HCT116 (cell line): Measurements from ENCODE around the gene SOCS7. TPM values are rescaled to one million over a fixed set of nuclear protein-coding genes. Genes with fewer than 3 reads are reported as not detected.

Source experiments
- ATAC-seq: fragments of 200-7000 bp; cut with Tn5 transposase; 2 replicates; pipeline ENCODE4 v1.9.1; 2020; ENCODE audit warnings: mild to moderate bottlenecking, moderate library complexity
- BruUV-seq: library from RNA; stranded (reverse); fragments of 400-500 nt; replicated peaks from 2 replicates; lab custom pipeline; 2021; lab: Mats Ljungman, UMichigan
- CTCF ChIA-PET: fragments of 300-600 bp; sonication (Branson Sonifier 250); formaldehyde crosslinking; loops from one replicate; lab custom pipeline; 2021; ENCODE audit warnings: antibody characterized with exemption; lab: Charles Lee
- POLR2A ChIA-PET: fragments of 300-600, 350-600 bp; sonication (Branson Sonifier 250); formaldehyde crosslinking; loops from one replicate; lab custom pipeline; 2021; ENCODE audit warnings: antibody characterized with exemption; lab: Charles Lee
- RAD21 ChIA-PET, 2 experiments: fragments of 300-600 bp; sonication (Branson Sonifier 250); formaldehyde crosslinking; loops; one replicate each; lab custom pipeline; 2023; ENCODE audit warnings: low total read pairs in 2 of 2; ENCODE audit not compliant: uncharacterized antibody in 2 of 2, unreplicated experiment in 2 of 2, low non-redundant PET in 1 of 2; lab: Charles Lee
- DNase-seq: peaks from one replicate; pipeline ENCODE4 v3.0.0-alpha.2; 2010; ENCODE audit warnings: low read depth, low spot score
- H2AFZ ChIP-seq: fragments of 200-600 bp; shearing (Covaris generic), sonication (generic); 2 replicates; pipeline ENCODE4 v1.6.1; 2017; ENCODE audit warnings: low read depth, mixed run types, mixed read lengths, antibody characterized with exemption, low read length; ENCODE audit not compliant: poor library complexity, severe bottlenecking
- H3K27ac ChIP-seq: 2 replicates; pipeline ENCODE4 v1.5.1; 2012; ENCODE audit warnings: low read depth, low read length
- H3K27me3 ChIP-seq: fragments of 200-600 bp; sonication (generic); 2 replicates; pipeline ENCODE4 v1.6.1; 2016; ENCODE audit warnings: mixed run types, low read length, mixed read lengths; ENCODE audit not compliant: insufficient read depth
- H3K36me3 ChIP-seq, 2 experiments: fragments of 200-500 bp in 1 of 2; fragments of 200-600 bp in 1 of 2; sonication (Bioruptor generic) in 1 of 2; sonication (generic) in 1 of 2; 2 replicates each; pipeline versions ENCODE4 v1.5.1 to v1.6.1; 2014 to 2016; ENCODE audit warnings: low read length in 2 of 2, inconsistent platforms in 1 of 2, mixed read lengths in 1 of 2, mixed run types in 1 of 2; ENCODE audit not compliant: insufficient read depth in 2 of 2, control insufficient read depth in 1 of 2
- H3K4me1 ChIP-seq, 2 experiments: fragments of 200-600 bp in 1 of 2; sonication (generic) in 1 of 2; 2 replicates each; pipeline versions ENCODE4 v1.5.1 to v1.6.1; 2012 to 2017; ENCODE audit warnings: low read length in 2 of 2, inconsistent platforms in 1 of 2, mild to moderate bottlenecking in 1 of 2, mixed read lengths in 1 of 2, mixed run types in 1 of 2, moderate library complexity in 1 of 2; ENCODE audit not compliant: insufficient read depth in 2 of 2, control insufficient read depth in 1 of 2
- H3K4me2 ChIP-seq: fragments of 200-600 bp; sonication (generic); 2 replicates; pipeline ENCODE4 v1.6.1; 2017; ENCODE audit warnings: mixed run types, low read length, mixed read lengths
- H3K4me3 ChIP-seq, 2 experiments: fragments of 200-600 bp in 1 of 2; sonication (generic) in 1 of 2; replicated peaks in 1 of 2; 2 replicates each; pipeline ENCODE4 v1.5.1; 2011 to 2016; ENCODE audit warnings: low read length in 2 of 2, control low read depth in 1 of 2, low read depth in 1 of 2, mild to moderate bottlenecking in 1 of 2, mixed read lengths in 1 of 2, mixed run types in 1 of 2
- H3K79me2 ChIP-seq: fragments of 200-600 bp; sonication (generic); 2 replicates; pipeline ENCODE4 v1.6.1; 2017; ENCODE audit warnings: mild to moderate bottlenecking, mixed run types, low read length, moderate library complexity, mixed read lengths; ENCODE audit not compliant: insufficient read depth
- H3K9ac ChIP-seq: fragments of 200-600 bp; sonication (generic); 2 replicates; pipeline ENCODE4 v1.6.1; 2016; ENCODE audit warnings: low read length, mixed read lengths
- H3K9me2 ChIP-seq: fragments of 200-600 bp; sonication (generic), shearing (Covaris generic); 2 replicates; pipeline ENCODE4 v1.6.1; 2017; ENCODE audit warnings: mixed run types, mild to moderate bottlenecking, moderate library complexity; ENCODE audit not compliant: insufficient read depth
- H3K9me3 ChIP-seq, 2 experiments: fragments of 200-500 bp in 1 of 2; fragments of 200-600 bp in 1 of 2; sonication (Bioruptor generic) in 1 of 2; sonication (generic) in 1 of 2; 2 replicates each; pipeline ENCODE4 v1.6.1; 2014 to 2017; ENCODE audit warnings: low read length in 2 of 2, mixed read lengths in 2 of 2, inconsistent platforms in 1 of 2, low read depth in 1 of 2, mild to moderate bottlenecking in 1 of 2, mixed run types in 1 of 2, moderate library complexity in 1 of 2; ENCODE audit not compliant: control insufficient read depth in 1 of 2, insufficient read depth in 1 of 2
- H4K20me1 ChIP-seq: fragments of 200-600 bp; sonication (generic), shearing (Covaris generic); 2 replicates; pipeline ENCODE4 v1.6.1; 2017; ENCODE audit warnings: mixed run types, mild to moderate bottlenecking, moderate library complexity; ENCODE audit not compliant: insufficient read depth
- CBX3 ChIP-seq: IDR thresholded peaks from 2 replicates; pipeline ENCODE4 v1.6.1; 2012; ENCODE audit warnings: low read depth
- CEBPB ChIP-seq: IDR thresholded peaks from 2 replicates; pipeline ENCODE4 v1.6.1; 2012; ENCODE audit warnings: low read depth
- EGR1 ChIP-seq: IDR thresholded peaks from 2 replicates; pipeline ENCODE4 v1.6.1; 2012; ENCODE audit warnings: low read depth
- ELF1 ChIP-seq: IDR thresholded peaks from 2 replicates; pipeline ENCODE4 v1.6.1; 2012; ENCODE audit warnings: low read depth, borderline replicate concordance
- EZH2 ChIP-seq: fragments of 200-600 bp; sonication (generic); IDR thresholded peaks from 2 replicates; pipeline ENCODE4 v1.6.1; 2017; ENCODE audit warnings: antibody characterized with exemption, mixed run types
- EZH2phosphoT487 ChIP-seq: fragments of 200-600 bp; IDR thresholded peaks from 2 replicates; pipeline ENCODE4 v1.6.1; 2018; ENCODE audit warnings: antibody characterized with exemption, borderline replicate concordance
- JUND ChIP-seq: IDR thresholded peaks from 2 replicates; pipeline ENCODE4 v1.6.1; 2012
- POLR2AphosphoS5 ChIP-seq: IDR thresholded peaks from 2 replicates; pipeline ENCODE4 v1.6.1; 2011; ENCODE audit warnings: mild to moderate bottlenecking, low read depth, low read length, moderate library complexity
- RAD21 ChIP-seq: IDR thresholded peaks from 2 replicates; pipeline ENCODE4 v1.6.1; 2012; ENCODE audit warnings: low read depth, mild to moderate bottlenecking
- SP1 ChIP-seq: IDR thresholded peaks from 2 replicates; pipeline ENCODE4 v1.6.1; 2012; ENCODE audit warnings: low read depth
- TCF7L2 ChIP-seq: IDR thresholded peaks from 2 replicates; pipeline ENCODE4 v1.7.0; 2011; ENCODE audit warnings: borderline replicate concordance, inconsistent platforms; ENCODE audit not compliant: insufficient read depth, insufficient read length; ENCODE audit errors: extremely low read depth
- ZFX ChIP-seq: fragments of 450-650 bp; IDR thresholded peaks from 2 replicates; pipeline ENCODE4 v1.6.1; 2017
- ZNF274 ChIP-seq: fragments of 200-500 bp; sonication (Bioruptor generic); IDR thresholded peaks from 2 replicates; pipeline ENCODE4 v1.6.1; 2014; ENCODE audit warnings: mild to moderate bottlenecking, low read depth, low read length, inconsistent platforms
- intact Hi-C: fragments of 100-400 bp; cut with micrococcal nuclease; formaldehyde crosslinking; loops from 2 replicates; pipeline ENCODE4 v1.10.0; 2022
- total RNA-seq: library from RNA; stranded (reverse); gene quantifications from one replicate; pipeline ENCODE4 v1.2.1, GENCODE V29; 2021; ENCODE audit not compliant: unreplicated experiment
- TF ChIP-seq, protein P1 (sequence below): IDR thresholded peaks from 2 replicates; pipeline ENCODE4 v1.6.1; 2011; ENCODE audit warnings: mild to moderate bottlenecking, low read length, moderate library complexity; ENCODE audit not compliant: insufficient replicate concordance; ENCODE audit errors: extremely low read depth

SOCS7 gene
- total RNA-seq, 1 experiment from 2014 or later, result 49.9 TPM

DNA sequence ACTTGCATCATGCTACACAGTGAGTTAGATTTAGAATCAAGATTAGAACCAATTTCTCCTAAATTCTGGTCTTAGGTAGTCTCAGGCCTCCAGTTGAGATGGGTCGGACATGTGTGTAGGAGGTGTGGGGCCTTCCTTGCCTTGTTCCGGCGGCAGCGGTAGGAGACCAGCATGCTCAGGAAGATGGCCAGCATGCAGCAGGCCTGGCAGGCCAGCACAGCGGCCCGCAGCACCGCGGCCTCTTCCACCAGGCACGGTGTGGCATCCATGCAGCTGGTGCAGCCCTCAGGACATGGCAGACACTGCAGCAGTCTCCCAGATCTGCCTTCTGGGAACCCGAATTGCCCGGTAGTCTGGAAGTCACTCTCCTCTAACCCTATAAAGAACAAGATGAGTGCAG lies 14.8 kb upstream of the SOCS7 start:
- Histone ChIP-seq H3K9me2 (no peaks in the 10 kb centered on the region), H2AFZ (no peak overlapping the region), H4K20me1 (no peaks in the 10 kb centered on the region), H3K4me3 (no peak overlapping the region), H3K79me2 (no peaks in the 10 kb centered on the region), H3K4me2 (no peak overlapping the region), H3K27me3 (no peaks in the 10 kb centered on the region), H3K4me1 (peaks cover 5 to 7% of the 10 kb centered on the region in 2 experiments; a peak in 3 of 4 replicates), H3K9me3 (no peaks in the 10 kb centered on the region), H3K36me3 (no peaks in the 10 kb centered on the region), H3K9ac (no peak overlapping the region), H3K27ac (no peak overlapping the region)
- ATAC-seq (no peak), DNase-seq (no peak)
- ChIA-PET CTCF (interaction anchor here (1.5 kb wide), 1 partner anchor 13 kb away, joined by 3 read pairs; no protein-coding TSS in a partner anchor), POLR2A (no interaction called here), RAD21 (no interaction called here)
- no TSS peak for BruUV-seq
- no peak for TF ChIP-seq RAD21
- no peak for TF ChIP-seq JUND
- no peak for TF ChIP-seq EZH2
- TF ChIP-seq CBX3, result no peak
- TF ChIP-seq CEBPB, result no peak
- TF ChIP-seq EGR1, result no peak
- no peak for TF ChIP-seq EZH2phosphoT487
- TF ChIP-seq, protein P1, sequence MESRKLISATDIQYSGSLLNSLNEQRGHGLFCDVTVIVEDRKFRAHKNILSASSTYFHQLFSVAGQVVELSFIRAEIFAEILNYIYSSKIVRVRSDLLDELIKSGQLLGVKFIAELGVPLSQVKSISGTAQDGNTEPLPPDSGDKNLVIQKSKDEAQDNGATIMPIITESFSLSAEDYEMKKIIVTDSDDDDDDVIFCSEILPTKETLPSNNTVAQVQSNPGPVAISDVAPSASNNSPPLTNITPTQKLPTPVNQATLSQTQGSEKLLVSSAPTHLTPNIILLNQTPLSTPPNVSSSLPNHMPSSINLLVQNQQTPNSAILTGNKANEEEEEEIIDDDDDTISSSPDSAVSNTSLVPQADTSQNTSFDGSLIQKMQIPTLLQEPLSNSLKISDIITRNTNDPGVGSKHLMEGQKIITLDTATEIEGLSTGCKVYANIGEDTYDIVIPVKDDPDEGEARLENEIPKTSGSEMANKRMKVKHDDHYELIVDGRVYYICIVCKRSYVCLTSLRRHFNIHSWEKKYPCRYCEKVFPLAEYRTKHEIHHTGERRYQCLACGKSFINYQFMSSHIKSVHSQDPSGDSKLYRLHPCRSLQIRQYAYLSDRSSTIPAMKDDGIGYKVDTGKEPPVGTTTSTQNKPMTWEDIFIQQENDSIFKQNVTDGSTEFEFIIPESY, result no peak
- TF ChIP-seq ELF1, result no peak
- no peak for TF ChIP-seq POLR2AphosphoS5
- no peak for TF ChIP-seq ZNF274
- TF ChIP-seq ZFX, result no peak
- no peak for TF ChIP-seq TCF7L2
- no peak for TF ChIP-seq SP1
- intact Hi-C loops, result no loop called here
